ENCODE data around the gene CFTR. TPM values are rescaled to one million over a fixed set of nuclear protein-coding genes. Genes with fewer than 3 reads are reported as not detected.

CFTR gene
- total RNA-seq, 1 experiment from 2014 or later: 1.2 TPM

DNA sequence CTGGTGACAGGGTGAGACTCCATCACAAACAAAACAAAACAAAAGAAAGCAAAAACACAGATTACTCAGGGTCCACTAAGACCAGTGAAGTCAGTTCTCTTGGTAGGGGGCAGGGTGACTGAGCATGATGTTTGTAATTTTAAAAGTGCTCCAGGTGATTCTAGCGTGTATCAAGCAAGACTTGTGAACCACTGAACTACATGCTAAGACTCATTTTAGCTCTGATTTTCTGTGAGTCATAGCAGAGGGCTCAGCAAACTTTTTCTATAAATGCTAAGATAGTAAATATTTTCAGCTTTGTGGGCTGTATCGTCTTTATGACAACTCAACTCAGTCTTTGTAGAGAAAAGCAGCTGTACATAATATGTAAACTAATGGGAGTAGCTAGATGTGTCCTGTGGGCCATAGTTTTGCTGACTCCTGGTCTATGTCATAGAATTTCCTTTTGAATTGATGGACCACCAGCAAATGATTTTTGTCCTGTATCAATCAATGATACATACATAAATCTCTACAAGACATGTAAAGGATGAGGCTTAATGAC lies 141.3 kb downstream of the CFTR start:
- DNase-seq: no peak
- no peaks in the 10 kb centered on the region for H3K23me2 ChIP-seq (ENCODE audit: insufficient read length, low read depth, low read length, poor library complexity, severe bottlenecking)
- H3K14ac ChIP-seq (ENCODE audit: insufficient read depth, low read length): no peak overlapping the region
- no peak overlapping the region for H4K8ac ChIP-seq (replicated peaks; ENCODE audit: insufficient read length, low read depth, low read length)
- no peaks in the 10 kb centered on the region for H3K79me1 ChIP-seq (ENCODE audit: insufficient read depth, low read depth, low read length, poor library complexity, severe bottlenecking)
- H2BK15ac ChIP-seq (ENCODE audit: low read depth, low read length): no peak overlapping the region
- no peak overlapping the region for H3K56ac ChIP-seq (ENCODE audit: insufficient read length, low read depth, low read length)
- H3T11ph ChIP-seq (ENCODE audit: low read length): no peak overlapping the region
- H2BK120ac ChIP-seq (ENCODE audit: low read depth, low read length, poor library complexity, severe bottlenecking): no peak overlapping the region
- H2BK12ac ChIP-seq (ENCODE audit: insufficient read length, low read depth, low read length): no peak overlapping the region
- H3K4me1 Mint-ChIP-seq: peaks cover 5 to 6% of the 10 kb centered on the region in 2 experiments; a peak in 3 of 4 replicates
- no peaks in the 10 kb centered on the region for H4K20me1 ChIP-seq (ENCODE audit: control insufficient read depth, insufficient read depth, insufficient read length)
- H2BK5ac ChIP-seq (ENCODE audit: insufficient read length, low read length): no peak overlapping the region
- no peak overlapping the region for H3K4me3 Mint-ChIP-seq
- H3K23ac ChIP-seq (ENCODE audit: insufficient read length, low read depth, low read length): no peak overlapping the region
- no peaks in the 10 kb centered on the region for H3K4me1 ChIP-seq (ENCODE audit: insufficient read depth, low read length)
- no peak overlapping the region for H4K5ac ChIP-seq (ENCODE audit: insufficient read length, low read depth, low read length)
- no peak overlapping the region for H3K18ac ChIP-seq (ENCODE audit: insufficient read length, low read depth, low read length)
- no peak overlapping the region for H2BK20ac ChIP-seq (ENCODE audit: low read depth, low read length, poor library complexity, severe bottlenecking)
- no CpG with 5 or more reads among the region's 2 CpGs for WGBS (ENCODE audit: extremely low coverage, insufficient read length, low lambda C conversion rate)
- no peak overlapping the region for H3K27ac ChIP-seq (ENCODE audit: insufficient read length, low read depth, low read length)
- H3K36me3 Mint-ChIP-seq (ENCODE audit: insufficient read depth in 1 of 3, low read depth in 3 of 3): no peaks in the 10 kb centered on the region
- no peaks in the 10 kb centered on the region for H3K79me2 ChIP-seq (ENCODE audit: insufficient read depth, low read length)
- H3K9ac ChIP-seq (ENCODE audit: extremely low read depth, insufficient read length, low read length): no peak overlapping the region
- no peak overlapping the region for H3K4ac ChIP-seq (ENCODE audit: low read depth, low read length)
- no peaks in the 10 kb centered on the region for H3K9me3 Mint-ChIP-seq
- no peak overlapping the region for H3K4me2 ChIP-seq (ENCODE audit: insufficient read depth, insufficient read length, low read length)
- H3K27me3 Mint-ChIP-seq (ENCODE audit: low read depth): no peaks in the 10 kb centered on the region
- H4K91ac ChIP-seq (ENCODE audit: insufficient read length, low read depth, low read length): no peak overlapping the region
- H3K27me3 ChIP-seq (ENCODE audit: insufficient read depth, low read length): no peaks in the 10 kb centered on the region
- no peaks in the 10 kb centered on the region for H3K9me3 ChIP-seq (ENCODE audit: control insufficient read depth, low read depth, low read length)
- TF ChIP-seq, protein P1, sequence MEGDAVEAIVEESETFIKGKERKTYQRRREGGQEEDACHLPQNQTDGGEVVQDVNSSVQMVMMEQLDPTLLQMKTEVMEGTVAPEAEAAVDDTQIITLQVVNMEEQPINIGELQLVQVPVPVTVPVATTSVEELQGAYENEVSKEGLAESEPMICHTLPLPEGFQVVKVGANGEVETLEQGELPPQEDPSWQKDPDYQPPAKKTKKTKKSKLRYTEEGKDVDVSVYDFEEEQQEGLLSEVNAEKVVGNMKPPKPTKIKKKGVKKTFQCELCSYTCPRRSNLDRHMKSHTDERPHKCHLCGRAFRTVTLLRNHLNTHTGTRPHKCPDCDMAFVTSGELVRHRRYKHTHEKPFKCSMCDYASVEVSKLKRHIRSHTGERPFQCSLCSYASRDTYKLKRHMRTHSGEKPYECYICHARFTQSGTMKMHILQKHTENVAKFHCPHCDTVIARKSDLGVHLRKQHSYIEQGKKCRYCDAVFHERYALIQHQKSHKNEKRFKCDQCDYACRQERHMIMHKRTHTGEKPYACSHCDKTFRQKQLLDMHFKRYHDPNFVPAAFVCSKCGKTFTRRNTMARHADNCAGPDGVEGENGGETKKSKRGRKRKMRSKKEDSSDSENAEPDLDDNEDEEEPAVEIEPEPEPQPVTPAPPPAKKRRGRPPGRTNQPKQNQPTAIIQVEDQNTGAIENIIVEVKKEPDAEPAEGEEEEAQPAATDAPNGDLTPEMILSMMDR (conservative IDR thresholded peaks at IDR 0.05): no peak
- no peak overlapping the region for H3K27ac Mint-ChIP-seq
- no peak overlapping the region for H2AFZ ChIP-seq (ENCODE audit: low read length)
- no peak overlapping the region for H2AK5ac ChIP-seq (ENCODE audit: insufficient read length, low read length)
